Measurements from ENCODE around the gene DEFB116.
A peak's percentile ranks its signal among the peaks of the same experiment; 100 is the strongest.

DEFB116 gene

DNA sequence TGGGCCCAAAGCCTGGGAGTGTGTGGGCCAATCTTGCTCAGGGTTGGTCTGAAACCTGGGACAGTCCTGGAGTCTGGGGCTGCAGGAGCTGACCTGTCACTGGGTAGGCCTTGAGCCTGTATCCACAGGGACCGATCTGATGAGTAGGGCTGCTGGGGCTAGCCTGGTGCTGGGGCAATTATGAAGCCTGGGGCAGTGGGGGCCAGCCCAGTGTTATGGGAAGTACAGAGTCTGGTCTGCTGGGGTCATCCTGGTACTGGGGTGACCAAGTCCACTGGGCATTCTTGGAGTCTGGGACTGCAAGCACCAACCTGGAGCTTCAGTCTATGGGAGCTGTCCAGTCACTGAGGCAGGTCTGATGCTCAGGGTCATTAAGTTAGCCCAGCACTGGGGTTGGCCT, 30.2 kb downstream of the DEFB116 start:
- TF ChIP-seq MYC (IDR thresholded peaks at IDR 0.05; ENCODE audit: low read depth, low read length) (no peak), MAX (IDR thresholded peaks at IDR 0.05; ENCODE audit: low read depth, low read length) (no peak), POLR2A (IDR thresholded peaks at IDR 0.05; ENCODE audit: extremely low read depth, insufficient read length) (no peak), CTCF (IDR thresholded peaks at IDR 0.05; ENCODE audit: low read depth, low read length) (no peak)
- no peak for DNase-seq (ENCODE audit: low read depth)
- no peak overlapping the region for H3K4me3 ChIP-seq (ENCODE audit: low read depth, low read length)

GRCh38 chr20:31274441-31274840, 33.9 kb downstream of the DEFB116 start:
- TF ChIP-seq MYC (IDR thresholded peaks at IDR 0.05; ENCODE audit: low read depth, low read length) (no peak), MAX (IDR thresholded peaks at IDR 0.05; ENCODE audit: low read depth, low read length) (no peak)
- no peak for DNase-seq (ENCODE audit: low read depth)
- no peak overlapping the region for H3K4me3 ChIP-seq (ENCODE audit: low read depth, low read length)

GRCh38 chr20:31260326-31260932, 48.0 kb downstream of the DEFB116 start:
- DNase-seq (ENCODE audit: low read depth): peak; percentile 63
- H3K4me3 ChIP-seq (ENCODE audit: low read depth, low read length): no peak overlapping the region
- TF ChIP-seq MYC (IDR thresholded peaks at IDR 0.05; ENCODE audit: low read depth, low read length) (no peak), CTCF (IDR thresholded peaks at IDR 0.05; ENCODE audit: low read depth, low read length) (peak; percentile 71)

GRCh38 chr20:31257364-31257763, 51.0 kb downstream of the DEFB116 start, which contains the start of gene DEFB115:
Gene DEFB115 (plus strand): TSS chr20:31257664. CDS start chr20:31257664, 0 bp downstream.
- TF ChIP-seq POLR2A (IDR thresholded peaks at IDR 0.05; ENCODE audit: extremely low read depth, insufficient read length): no peak
- no peak for TF ChIP-seq CTCF (IDR thresholded peaks at IDR 0.05; ENCODE audit: low read depth, low read length)
- TF ChIP-seq MYC (IDR thresholded peaks at IDR 0.05; ENCODE audit: low read depth, low read length): no peak
- no peak for TF ChIP-seq MAX (IDR thresholded peaks at IDR 0.05; ENCODE audit: low read depth, low read length)
- no peak within 1 kb of the TSS for H3K4me3 ChIP-seq (ENCODE audit: low read depth, low read length)
- DNase-seq (ENCODE audit: low read depth): no peak

DNA sequence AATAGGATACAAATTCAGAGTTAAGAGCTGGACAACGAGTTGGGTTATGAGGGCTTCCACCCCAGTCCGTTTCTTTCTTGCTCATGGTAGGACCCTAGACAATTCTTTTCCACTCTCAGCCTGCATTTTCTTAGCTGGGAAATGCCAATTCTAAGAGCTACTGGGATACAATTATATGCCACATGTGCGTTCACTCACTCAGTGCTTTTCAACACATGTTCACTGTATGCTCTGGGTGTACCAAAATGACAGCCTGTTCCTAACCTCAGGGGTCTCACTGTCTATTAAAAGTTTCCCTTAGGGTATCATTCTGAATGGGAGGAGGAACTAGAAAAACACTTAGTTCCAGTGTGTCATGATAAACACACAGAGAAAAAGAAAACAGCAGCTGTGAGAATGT, 51.4 kb downstream of the DEFB116 start:
- H3K4me3 ChIP-seq (ENCODE audit: low read depth, low read length): no peak overlapping the region
- TF ChIP-seq POLR2A (IDR thresholded peaks at IDR 0.05; ENCODE audit: extremely low read depth, insufficient read length) (no peak), MAX (IDR thresholded peaks at IDR 0.05; ENCODE audit: low read depth, low read length) (no peak), CTCF (IDR thresholded peaks at IDR 0.05; ENCODE audit: low read depth, low read length) (no peak), MYC (IDR thresholded peaks at IDR 0.05; ENCODE audit: low read depth, low read length) (no peak)

More for the DNA sequence above, 51.4 kb downstream of the DEFB116 start:
- no peak for DNase-seq (ENCODE audit: low read depth)
